Fibroblast of lung (primary cell): ENCODE measurements around the gene TMEM135.

Source experiments
- EZH2 ChIP-seq: IDR thresholded peaks from 2 replicates; pipeline ENCODE4 v1.5.1; 2012; ENCODE audit warnings: low read length, control low read depth, mild to moderate bottlenecking; ENCODE audit errors: missing control alignments
- TF ChIP-seq, protein P1 (sequence below), 2 donors: IDR thresholded peaks in 1 of 2; conservative IDR thresholded peaks in 1 of 2; 1 replicate in 1 of 2; 2 replicates in 1 of 2; pipeline ENCODE4 v1.5.1; 2011 to 2012; ENCODE audit warnings: low read length in 2 of 2, control low read depth in 1 of 2, inconsistent platforms in 1 of 2, low read depth in 1 of 2, mild to moderate bottlenecking in 1 of 2

DNA sequence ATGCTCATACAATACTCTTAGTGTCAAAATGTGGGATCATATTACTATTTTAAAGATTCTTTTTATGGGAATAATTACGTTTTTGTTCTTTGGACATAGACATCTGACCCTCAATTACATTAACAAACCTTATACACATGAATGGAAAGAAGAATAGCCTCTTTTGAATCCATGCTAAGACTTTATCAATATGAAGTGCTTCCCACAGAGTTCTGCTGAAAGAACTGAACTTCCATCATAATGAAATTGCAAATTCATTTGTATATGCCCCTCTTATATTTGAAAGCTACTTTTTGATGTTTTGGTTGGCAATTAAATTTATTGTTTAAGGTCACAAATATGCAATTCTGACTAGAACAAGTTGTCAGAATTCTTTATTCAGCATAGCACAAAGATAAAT is 254.9 kb downstream of the TMEM135 start:
- no peak for TF ChIP-seq EZH2
- TF ChIP-seq, protein P1, sequence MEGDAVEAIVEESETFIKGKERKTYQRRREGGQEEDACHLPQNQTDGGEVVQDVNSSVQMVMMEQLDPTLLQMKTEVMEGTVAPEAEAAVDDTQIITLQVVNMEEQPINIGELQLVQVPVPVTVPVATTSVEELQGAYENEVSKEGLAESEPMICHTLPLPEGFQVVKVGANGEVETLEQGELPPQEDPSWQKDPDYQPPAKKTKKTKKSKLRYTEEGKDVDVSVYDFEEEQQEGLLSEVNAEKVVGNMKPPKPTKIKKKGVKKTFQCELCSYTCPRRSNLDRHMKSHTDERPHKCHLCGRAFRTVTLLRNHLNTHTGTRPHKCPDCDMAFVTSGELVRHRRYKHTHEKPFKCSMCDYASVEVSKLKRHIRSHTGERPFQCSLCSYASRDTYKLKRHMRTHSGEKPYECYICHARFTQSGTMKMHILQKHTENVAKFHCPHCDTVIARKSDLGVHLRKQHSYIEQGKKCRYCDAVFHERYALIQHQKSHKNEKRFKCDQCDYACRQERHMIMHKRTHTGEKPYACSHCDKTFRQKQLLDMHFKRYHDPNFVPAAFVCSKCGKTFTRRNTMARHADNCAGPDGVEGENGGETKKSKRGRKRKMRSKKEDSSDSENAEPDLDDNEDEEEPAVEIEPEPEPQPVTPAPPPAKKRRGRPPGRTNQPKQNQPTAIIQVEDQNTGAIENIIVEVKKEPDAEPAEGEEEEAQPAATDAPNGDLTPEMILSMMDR (conservative IDR thresholded peaks at IDR 0.05 in 1 of 2, IDR thresholded peaks at IDR 0.05 in 1 of 2; ENCODE audit: low read depth in 1 of 2, low read length in 2 of 2) = no peak
